Omental fat pad (tissue), 4 donors: ENCODE results near the gene HCN4. TPM values are rescaled to one million over a fixed set of nuclear protein-coding genes. Genes with fewer than 3 reads are reported as not detected.
A peak's percentile ranks its signal among the peaks of the same experiment; 100 is the strongest.
"Not testable (repeated sequence)": the region's sequence is repeated elsewhere in the genome, so short reads cannot be mapped to it uniquely, and the experiment has no call there.

Source experiments
- ATAC-seq: fragments of 150-250 bp; one replicate; pipeline ENCODE4 v1.9.1; 2016; ENCODE audit warnings: mild to moderate bottlenecking, moderate library complexity; ENCODE audit not compliant: low FRiP score
- DNase-seq: peaks from one replicate; pipeline ENCODE4 v3.0.0-alpha.2; 2019; ENCODE audit warnings: low spot score
- total RNA-seq, 4 donors: library from RNA; depleted of rRNA; stranded (reverse); fragments of >200 nt; gene quantifications; one replicate each; pipeline ENCODE4 v1.1.0, GENCODE V29; 2016
- TF ChIP-seq, protein P1 (sequence below), 3 donors: fragments of 450-650 bp; IDR thresholded peaks; one replicate each; pipeline ENCODE4 v1.5.1; 2016 to 2017; ENCODE audit warnings: antibody characterized with exemption in 3 of 3, mild to moderate bottlenecking in 3 of 3, moderate library complexity in 2 of 3

The HCN4 gene
- total RNA-seq, 4 donors from 2014 or later: not detected

DNA sequence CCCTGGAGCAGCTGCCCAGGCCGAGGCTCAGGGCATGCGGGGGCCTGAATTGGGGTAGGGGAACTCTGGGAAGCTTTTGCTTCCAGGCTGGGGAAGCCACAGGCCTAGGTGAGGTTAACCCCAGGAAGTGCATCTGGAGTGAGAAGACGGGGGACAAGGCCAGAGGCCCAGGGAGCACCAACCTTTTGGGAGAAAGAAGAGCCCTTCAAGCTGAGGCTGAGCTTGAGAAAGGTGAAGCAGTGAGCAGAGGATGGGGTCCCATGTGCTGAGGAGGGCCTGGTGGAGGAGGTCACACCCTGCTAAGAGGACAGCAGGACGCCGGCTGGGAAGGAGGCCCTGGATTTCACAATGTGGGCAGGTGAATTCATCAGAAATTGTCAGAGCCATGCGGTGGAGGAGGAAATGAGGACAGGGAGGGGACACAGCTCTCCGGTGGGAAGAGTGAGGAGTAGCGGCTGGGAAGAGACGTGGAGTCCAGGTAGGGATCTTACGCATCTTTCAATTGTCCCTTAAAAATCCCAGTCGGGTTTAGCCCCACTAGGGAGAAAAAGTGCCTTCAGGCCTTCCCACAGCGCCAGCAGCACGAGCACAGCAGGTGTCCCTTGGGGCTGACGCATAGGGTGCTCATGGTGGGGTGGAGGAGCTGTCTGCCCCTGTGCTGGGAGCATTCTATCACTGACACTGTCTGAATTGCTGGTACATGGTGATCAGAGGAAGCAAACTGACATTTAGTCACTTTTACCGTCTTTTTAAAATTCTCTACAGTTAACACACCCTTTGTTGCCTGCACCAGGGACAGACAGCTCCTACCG lies 50.9 kb downstream of the HCN4 start:
- DNase-seq: no peak
- TF ChIP-seq, protein P1, sequence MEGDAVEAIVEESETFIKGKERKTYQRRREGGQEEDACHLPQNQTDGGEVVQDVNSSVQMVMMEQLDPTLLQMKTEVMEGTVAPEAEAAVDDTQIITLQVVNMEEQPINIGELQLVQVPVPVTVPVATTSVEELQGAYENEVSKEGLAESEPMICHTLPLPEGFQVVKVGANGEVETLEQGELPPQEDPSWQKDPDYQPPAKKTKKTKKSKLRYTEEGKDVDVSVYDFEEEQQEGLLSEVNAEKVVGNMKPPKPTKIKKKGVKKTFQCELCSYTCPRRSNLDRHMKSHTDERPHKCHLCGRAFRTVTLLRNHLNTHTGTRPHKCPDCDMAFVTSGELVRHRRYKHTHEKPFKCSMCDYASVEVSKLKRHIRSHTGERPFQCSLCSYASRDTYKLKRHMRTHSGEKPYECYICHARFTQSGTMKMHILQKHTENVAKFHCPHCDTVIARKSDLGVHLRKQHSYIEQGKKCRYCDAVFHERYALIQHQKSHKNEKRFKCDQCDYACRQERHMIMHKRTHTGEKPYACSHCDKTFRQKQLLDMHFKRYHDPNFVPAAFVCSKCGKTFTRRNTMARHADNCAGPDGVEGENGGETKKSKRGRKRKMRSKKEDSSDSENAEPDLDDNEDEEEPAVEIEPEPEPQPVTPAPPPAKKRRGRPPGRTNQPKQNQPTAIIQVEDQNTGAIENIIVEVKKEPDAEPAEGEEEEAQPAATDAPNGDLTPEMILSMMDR (IDR thresholded peaks at IDR 0.05): no peak
- no peak for ATAC-seq

DNA sequence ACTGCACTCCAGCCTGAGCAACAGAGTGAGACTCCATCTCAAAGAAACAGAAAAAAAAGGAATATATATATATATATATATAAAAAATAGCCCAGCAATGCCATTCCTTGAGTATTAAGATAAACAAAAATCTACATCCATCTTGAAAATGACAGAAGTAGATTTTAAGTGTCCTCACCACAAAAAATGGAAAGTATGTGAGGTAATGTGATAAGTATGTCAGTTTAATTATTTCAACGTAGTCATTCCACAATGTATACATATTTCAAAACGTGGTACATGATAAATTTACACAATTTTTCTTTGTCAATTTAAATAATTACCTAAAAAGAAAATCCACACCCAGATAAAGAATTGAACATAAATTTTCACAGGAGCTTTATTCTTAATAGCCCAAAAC lies 54.9 kb downstream of the HCN4 start:
- no peak for DNase-seq
- ATAC-seq: no peak

DNA sequence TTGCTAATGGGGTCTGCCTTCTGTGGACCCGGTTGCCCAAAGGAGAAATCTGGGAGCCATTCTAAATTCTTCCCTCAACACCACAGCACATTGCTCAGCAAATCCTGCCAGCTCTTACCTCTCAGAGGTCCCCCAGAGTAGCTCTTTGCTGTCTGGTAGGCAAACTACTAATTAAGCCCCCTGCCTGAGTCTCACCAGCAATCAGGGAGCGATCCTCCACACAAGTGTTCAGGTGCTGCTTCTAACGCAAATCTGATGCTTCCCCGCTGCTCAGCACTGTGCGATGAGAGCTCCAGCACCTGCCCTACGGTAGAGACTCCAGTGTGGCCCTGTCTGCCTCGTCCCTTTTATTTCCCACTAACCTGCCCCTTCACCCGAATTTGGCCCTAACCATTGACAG lies 60.5 kb downstream of the HCN4 start:
- no peak for ATAC-seq
- DNase-seq: no peak
- TF ChIP-seq, protein P1 (IDR thresholded peaks at IDR 0.05): no peak

More for the DNA sequence above, 54.9 kb downstream of the HCN4 start:
- TF ChIP-seq, protein P1 (IDR thresholded peaks at IDR 0.05): no peak

DNA sequence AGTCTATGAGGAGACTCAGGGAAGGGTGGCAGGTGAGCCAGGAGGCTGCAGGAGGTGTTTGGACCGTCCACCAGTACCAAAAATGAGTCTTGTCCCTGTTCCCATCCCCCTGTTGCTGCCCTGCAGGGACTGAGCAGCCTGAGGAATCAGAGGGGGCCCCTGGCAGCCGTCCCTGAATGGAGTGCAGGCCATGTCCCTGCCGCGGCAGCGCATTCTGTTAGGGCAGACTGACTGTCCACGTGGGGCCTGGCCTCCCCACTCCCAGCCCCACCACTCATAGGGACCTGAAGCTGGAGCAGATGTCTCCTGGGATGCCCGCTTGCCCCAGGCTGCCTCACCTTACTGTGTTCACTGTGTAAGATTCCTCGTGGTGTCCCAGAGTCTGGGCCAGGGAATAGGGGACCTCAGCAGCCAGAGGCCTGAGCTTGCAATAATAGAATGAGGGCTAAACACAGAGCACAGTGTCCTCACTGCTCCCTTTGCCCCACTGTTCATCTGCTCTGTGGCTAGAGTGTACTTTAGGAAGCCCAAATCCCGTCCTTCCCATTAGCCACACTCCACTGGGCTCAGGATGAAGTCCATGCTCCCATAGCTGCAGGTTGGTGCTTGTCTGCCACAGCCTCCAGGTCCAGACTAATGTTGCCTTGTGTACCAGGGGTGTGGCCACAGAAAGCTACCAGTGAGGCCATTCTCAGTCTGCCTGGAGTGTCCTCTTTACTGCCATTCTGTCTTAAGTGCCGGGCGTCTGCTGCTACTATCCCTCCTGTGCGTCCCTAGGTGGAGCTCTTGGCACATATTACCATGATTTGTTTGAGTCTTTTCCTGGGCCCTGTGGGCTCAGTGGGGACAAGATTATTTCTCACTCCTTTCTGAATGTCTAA lies 63.2 kb downstream of the HCN4 start:
- ATAC-seq (peak; percentile 44), DNase-seq (no peak)
- TF ChIP-seq, protein P1 (IDR thresholded peaks at IDR 0.05): no peak

DNA sequence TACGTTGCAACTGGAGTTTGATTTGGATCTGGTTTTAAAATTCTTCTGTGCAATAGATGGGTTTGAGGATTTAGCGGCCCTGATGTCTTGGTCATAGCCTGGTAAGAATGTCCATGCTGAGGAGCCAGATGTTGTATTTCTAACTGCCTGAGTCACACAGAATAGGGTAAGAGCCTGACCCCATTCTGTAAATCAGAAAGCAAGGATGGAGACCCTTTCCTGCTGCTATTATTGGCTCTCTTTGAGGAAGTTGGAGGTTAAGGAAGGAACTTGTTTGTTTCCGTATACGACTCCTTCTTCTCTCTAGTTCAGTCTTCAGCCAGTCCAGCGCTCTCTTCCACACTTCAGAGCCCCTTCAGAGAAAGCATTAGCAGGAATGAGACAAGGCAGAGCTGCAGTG lies 65.1 kb downstream of the HCN4 start:
- no peak for DNase-seq
- TF ChIP-seq, protein P1 (IDR thresholded peaks at IDR 0.05): no peak
- no peak for ATAC-seq

DNA sequence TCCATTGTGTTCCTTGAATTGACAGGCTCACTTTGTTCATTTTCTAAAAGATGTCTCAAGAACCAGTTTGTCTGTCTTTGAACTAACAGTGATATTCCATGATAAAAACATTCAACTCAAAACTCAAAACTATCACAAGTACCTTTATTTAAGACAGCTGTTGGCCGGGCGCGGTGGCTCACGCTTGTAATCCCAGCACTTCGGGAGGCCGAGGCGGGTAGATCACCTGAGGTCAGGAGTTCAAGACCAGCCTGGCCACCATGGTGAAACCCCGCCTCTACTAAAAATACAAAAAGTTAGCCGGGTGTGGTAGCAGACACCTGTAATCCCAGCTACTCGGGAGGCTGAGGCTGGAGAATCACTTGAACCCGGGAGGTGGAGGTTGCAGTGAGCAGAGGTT lies 68.5 kb downstream of the HCN4 start:
- DNase-seq, ATAC-seq: not testable (repeated sequence)

DNA sequence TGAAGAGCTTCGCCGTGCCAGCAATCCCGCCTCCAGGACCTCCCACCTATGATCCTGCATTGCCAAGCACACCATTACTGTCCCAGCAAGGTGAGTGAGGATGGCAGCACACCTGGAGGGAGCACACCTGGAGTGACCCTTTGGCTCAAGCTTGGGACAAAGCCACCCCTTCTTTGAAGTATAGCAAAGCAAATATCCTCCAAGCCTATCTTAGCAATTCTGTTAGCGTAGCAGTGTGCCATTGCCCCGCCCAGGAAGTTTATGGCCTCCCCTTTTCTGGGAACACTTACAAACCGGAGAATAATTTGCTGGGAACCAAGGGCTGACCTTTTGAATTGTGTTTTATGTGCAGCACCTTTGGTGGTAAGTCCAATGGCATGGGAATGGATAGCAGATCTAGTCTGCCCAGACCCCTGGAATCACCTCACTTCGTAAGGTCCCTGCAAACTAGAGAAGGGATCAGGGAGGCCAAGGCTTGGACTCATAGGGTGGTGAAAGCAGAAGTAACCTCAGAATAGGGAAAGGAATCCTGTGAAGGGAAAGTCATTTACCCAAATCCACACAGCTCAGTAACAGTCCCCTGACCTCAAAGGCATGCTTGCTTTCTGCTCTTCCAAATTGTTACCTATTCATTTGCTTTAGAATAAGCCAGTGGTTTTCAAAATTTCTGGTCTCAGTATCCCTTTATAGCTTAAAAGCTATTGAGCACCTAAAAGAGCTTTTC lies 70.1 kb downstream of the HCN4 start:
- ATAC-seq: no peak
- TF ChIP-seq, protein P1 (IDR thresholded peaks at IDR 0.05): no peak
- DNase-seq: no peak
